ENCODE measurements around the gene TMX1. TPM values are rescaled to one million over a fixed set of nuclear protein-coding genes. Genes with fewer than 3 reads are reported as not detected.

Gene TMX1
- total RNA-seq, 4 donors from 2014 or later: 30.0 to 37.8 (median 33.1) TPM

- ATAC-seq (ENCODE audit: low FRiP score): no peak
- no peak for TF ChIP-seq CTCF (IDR thresholded peaks at IDR 0.05)
- no peak for DNase-seq (ENCODE audit: low spot score)
These were observed 15.5 kb upstream of the TMX1 start for GRCh38 chr14:51224551-51224950.

GRCh38 chr14:51225751-51226150, 14.3 kb upstream of the TMX1 start:
- no peak for DNase-seq (ENCODE audit: low spot score)
- ATAC-seq (ENCODE audit: low FRiP score): no peak
- TF ChIP-seq CTCF (IDR thresholded peaks at IDR 0.05): no peak

- ATAC-seq (ENCODE audit: low FRiP score): no peak
- DNase-seq (ENCODE audit: low spot score): no peak
- no peak for TF ChIP-seq CTCF (IDR thresholded peaks at IDR 0.05)
These were observed 11.7 kb upstream of the TMX1 start for GRCh38 chr14:51228391-51228790.

GRCh38 chr14:51228890-51229289, 11.2 kb upstream of the TMX1 start:
- no peak for DNase-seq (ENCODE audit: low spot score)
- no peak for TF ChIP-seq CTCF (IDR thresholded peaks at IDR 0.05)
- no peak for ATAC-seq (ENCODE audit: low FRiP score)

- no peak for TF ChIP-seq CTCF (IDR thresholded peaks at IDR 0.05)
- DNase-seq (ENCODE audit: low spot score) (no peak), ATAC-seq (ENCODE audit: low FRiP score) (no peak)
These were observed 3.7 kb upstream of the TMX1 start for GRCh38 chr14:51236314-51236713.

GRCh38 chr14:51240804-51241380, 845 bp downstream of the TMX1 start:
- ATAC-seq (ENCODE audit: low FRiP score) (no peak), DNase-seq (ENCODE audit: low spot score) (no peak)
- no peak for TF ChIP-seq CTCF (IDR thresholded peaks at IDR 0.05)
